HepG2 (cell line): ENCODE data around the gene WFDC12. TPM values are rescaled to one million over a fixed set of nuclear protein-coding genes. Genes with fewer than 3 reads are reported as not detected.

Experiments
- BRD4 ChIP-seq: sonication (generic); formaldehyde crosslinking; IDR thresholded peaks from 2 replicates; pipeline ENCODE4 v1.4.0; 2020; ENCODE audit warnings: missing genetic modification reagents
- DMAP1 ChIP-seq: IDR thresholded peaks from 2 replicates; pipeline ENCODE4 v1.6.1; 2016
- HDAC6 ChIP-seq: fragments of 200-600 bp; sonication (generic); IDR thresholded peaks from 2 replicates; pipeline ENCODE4 v1.7.0; 2017; ENCODE audit warnings: mild to moderate bottlenecking, antibody characterized with exemption, low read length, low read depth
- HNF4G ChIP-seq, 2 experiments: sonication (generic) in 1 of 2; formaldehyde crosslinking in 1 of 2; IDR thresholded peaks; 2 replicates each; pipeline versions ENCODE4 v1.4.0 to v1.6.1; 2011 to 2020; ENCODE audit warnings: borderline replicate concordance in 2 of 2, low read depth in 2 of 2, mild to moderate bottlenecking in 2 of 2, low read length in 1 of 2, missing genetic modification reagents in 1 of 2, moderate library complexity in 1 of 2
- JUNB ChIP-seq: sonication (generic); formaldehyde crosslinking; IDR thresholded peaks from 2 replicates; pipeline ENCODE4 v1.8.0; 2022; ENCODE audit warnings: missing genetic modification reagents, mild to moderate bottlenecking, borderline replicate concordance
- KDM4B ChIP-seq: sonication (generic); formaldehyde crosslinking; IDR thresholded peaks from 2 replicates; pipeline ENCODE4 v1.4.0; 2020; ENCODE audit warnings: missing genetic modification reagents
- MTA1 ChIP-seq: sonication (generic); formaldehyde crosslinking; IDR thresholded peaks from 2 replicates; pipeline ENCODE4 v1.4.0; 2020; ENCODE audit warnings: missing genetic modification reagents, mild to moderate bottlenecking, borderline replicate concordance
- MYNN ChIP-seq: sonication (generic); formaldehyde crosslinking; IDR thresholded peaks from 2 replicates; pipeline ENCODE4 v1.4.0; 2020; ENCODE audit warnings: mild to moderate bottlenecking, low read depth, missing genetic modification reagents
- NONO ChIP-seq, 2 experiments: fragments of 450-650 bp in 1 of 2; sonication (generic) in 1 of 2; formaldehyde crosslinking in 1 of 2; IDR thresholded peaks in 1 of 2; conservative IDR thresholded peaks in 1 of 2; 2 replicates each; pipeline versions ENCODE4 v1.6.1 to v1.8.0; 2017 to 2022; ENCODE audit warnings: mild to moderate bottlenecking in 1 of 2, missing genetic modification reagents in 1 of 2, moderate library complexity in 1 of 2
- ZBTB21 ChIP-seq: sonication (generic); formaldehyde crosslinking; IDR thresholded peaks from 2 replicates; pipeline ENCODE4 v1.4.0; 2020; ENCODE audit warnings: missing genetic modification reagents
- ZFP41 ChIP-seq: sonication (generic); formaldehyde crosslinking; IDR thresholded peaks from 2 replicates; pipeline ENCODE4 v1.4.0; 2020; ENCODE audit warnings: mild to moderate bottlenecking, missing genetic modification reagents, borderline replicate concordance
- ZNF180 ChIP-seq: sonication (generic); formaldehyde crosslinking; IDR thresholded peaks from 2 replicates; pipeline ENCODE4 v1.4.0; 2020; ENCODE audit warnings: low read depth, missing genetic modification reagents, borderline replicate concordance
- ZNF282 ChIP-seq: fragments of 450-650 bp; IDR thresholded peaks from 2 replicates; pipeline ENCODE4 v1.6.1; 2018; ENCODE audit not compliant: partially characterized antibody
- ZNF296 ChIP-seq: sonication (generic); formaldehyde crosslinking; conservative IDR thresholded peaks from 2 replicates; pipeline ENCODE4 v1.5.0; 2020; ENCODE audit warnings: mild to moderate bottlenecking, missing genetic modification reagents
- ZNF3 ChIP-seq: IDR thresholded peaks from 2 replicates; pipeline ENCODE4 v1.7.0; 2017; ENCODE audit warnings: inconsistent platforms
- ZNF329 ChIP-seq: sonication (generic); formaldehyde crosslinking; IDR thresholded peaks from 2 replicates; pipeline ENCODE4 v1.9.0; 2021; ENCODE audit warnings: low read depth, mild to moderate bottlenecking, missing genetic modification reagents
- ZZZ3 ChIP-seq: sonication (generic); formaldehyde crosslinking; IDR thresholded peaks from 2 replicates; pipeline ENCODE4 v1.4.0; 2020; ENCODE audit warnings: missing genetic modification reagents, mild to moderate bottlenecking, borderline replicate concordance
- polyA plus RNA-seq, 8 experiments: library from polyadenylated mRNA; depleted of rRNA in 3 of 8; stranded (reverse) in 7 of 8; unstranded in 1 of 8; fragments of >200 nt; fragmentation: Illumina TruSeq in 4 of 8; extraction: Trizol in 4 of 8; gene quantifications; 2 replicates each; pipeline versions ENCODE4 v1.2.1 to v1.2.3, GENCODE V29; 2011 to 2016; ENCODE audit warnings: low read depth in 4 of 8, missing spikeins in 1 of 8, mixed read lengths in 1 of 8; ENCODE audit not compliant: insufficient read depth in 1 of 8
- total RNA-seq, 5 experiments: library from RNA; depleted of rRNA; stranded (reverse); fragments of >200 nt; fragmentation: Illumina TruSeq; extraction: Trizol; gene quantifications; 2 replicates each; pipeline ENCODE4 v1.2.3, GENCODE V29; 2016; ENCODE audit warnings: low read depth in 1 of 5
- TF ChIP-seq, protein P1 (sequence below): sonication (generic); formaldehyde crosslinking; IDR thresholded peaks from 2 replicates; pipeline ENCODE4 v1.5.1; 2020; ENCODE audit warnings: mild to moderate bottlenecking, missing genetic modification reagents
- TF ChIP-seq, protein P2 (sequence below): sonication (generic); formaldehyde crosslinking; IDR thresholded peaks from 2 replicates; pipeline ENCODE4 v1.5.0; 2020; ENCODE audit warnings: mild to moderate bottlenecking, missing genetic modification reagents
- TF ChIP-seq, protein P3 (sequence below): sonication (generic); IDR thresholded peaks from 2 replicates; pipeline ENCODE4 v1.6.1; 2016; ENCODE audit warnings: low read depth, borderline replicate concordance
- TF ChIP-seq, protein P4 (sequence below): IDR thresholded peaks from 2 replicates; pipeline ENCODE4 v1.6.1; 2016
- TF ChIP-seq, protein P5 (sequence below): sonication (generic); formaldehyde crosslinking; IDR thresholded peaks from 2 replicates; pipeline ENCODE4 v1.4.0; 2020; ENCODE audit warnings: missing genetic modification reagents, mild to moderate bottlenecking, borderline replicate concordance

WFDC12 gene
- total and polyA plus RNA-seq, 2 of the 13 experiments (the other 11 are each of a cell fraction or from before 2014, with no cell fraction given) = not detected

DNA sequence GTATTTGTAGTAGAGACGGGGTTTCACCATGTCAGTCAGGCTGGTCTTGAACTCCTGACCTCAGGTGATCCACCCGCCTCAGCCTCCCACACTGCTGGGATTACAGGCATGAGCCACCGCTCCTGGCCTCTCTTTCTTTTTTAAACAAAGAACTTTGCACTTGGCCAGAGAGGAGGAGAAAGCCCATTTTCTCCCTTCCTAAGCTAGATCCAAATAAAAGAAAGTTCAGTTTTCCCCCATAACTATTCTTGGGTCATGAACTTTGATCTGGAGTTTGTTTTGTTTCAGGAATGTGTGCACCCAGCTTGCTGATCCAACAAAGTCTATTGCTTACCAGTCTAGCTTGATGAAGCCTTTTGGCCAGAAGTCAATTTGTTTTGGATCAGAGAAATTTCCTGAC is 46.7 kb downstream of the WFDC12 start (continued):
- TF ChIP-seq, protein P1, sequence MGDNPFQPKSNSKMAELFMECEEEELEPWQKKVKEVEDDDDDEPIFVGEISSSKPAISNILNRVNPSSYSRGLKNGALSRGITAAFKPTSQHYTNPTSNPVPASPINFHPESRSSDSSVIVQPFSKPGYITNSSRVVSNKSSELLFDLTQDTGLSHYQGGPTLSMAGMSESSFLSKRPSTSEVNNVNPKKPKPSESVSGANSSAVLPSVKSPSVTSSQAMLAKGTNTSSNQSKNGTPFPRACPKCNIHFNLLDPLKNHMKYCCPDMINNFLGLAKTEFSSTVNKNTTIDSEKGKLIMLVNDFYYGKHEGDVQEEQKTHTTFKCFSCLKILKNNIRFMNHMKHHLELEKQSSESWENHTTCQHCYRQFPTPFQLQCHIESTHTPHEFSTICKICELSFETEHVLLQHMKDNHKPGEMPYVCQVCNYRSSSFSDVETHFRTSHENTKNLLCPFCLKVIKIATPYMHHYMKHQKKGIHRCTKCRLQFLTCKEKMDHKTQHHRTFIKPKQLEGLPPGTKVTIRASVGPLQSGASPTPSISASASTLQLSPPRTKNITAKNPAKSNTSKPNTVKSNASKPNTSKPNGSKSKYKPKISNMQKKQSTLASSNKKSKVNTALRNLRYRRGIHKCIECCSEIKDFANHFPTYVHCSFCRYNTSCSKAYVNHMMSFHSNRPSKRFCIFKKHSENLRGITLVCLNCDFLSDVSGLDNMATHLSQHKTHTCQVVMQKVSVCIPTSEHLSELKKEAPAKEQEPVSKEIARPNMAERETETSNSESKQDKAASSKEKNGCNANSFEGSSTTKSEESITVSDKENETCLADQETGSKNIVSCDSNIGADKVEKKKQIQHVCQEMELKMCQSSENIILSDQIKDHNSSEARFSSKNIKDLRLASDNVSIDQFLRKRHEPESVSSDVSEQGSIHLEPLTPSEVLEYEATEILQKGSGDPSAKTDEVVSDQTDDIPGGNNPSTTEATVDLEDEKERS (CRISPR knock-in tag) = 0 out of 2 replicates have a peak, but pooled peaks have one; percentile 22
- TF ChIP-seq ZBTB21 (CRISPR knock-in tag) (no peak), ZNF282 (no peak), ZNF329 (no peak), HNF4G (IDR thresholded peaks at IDR 0.05; ENCODE audit: borderline replicate concordance, low read depth, low read length) (peak; percentile 72), HNF4G (CRISPR knock-in tag; IDR thresholded peaks at IDR 0.05; ENCODE audit: borderline replicate concordance, low read depth) (peak; percentile 41; the same call in 1 of the 2 replicates), DMAP1 (CRISPR knock-in tag) (peak; percentile 46; the same call in 1 of the 2 replicates), ZFP41 (no peak), JUNB (no peak), BRD4 (CRISPR knock-in tag) (no peak), MTA1 (CRISPR knock-in tag) (peak; percentile 73; the same call in 1 of the 2 replicates), NONO (IDR thresholded peaks at IDR 0.05) (no peak), NONO (CRISPR knock-in tag; conservative IDR thresholded peaks at IDR 0.05) (no peak), MYNN (CRISPR knock-in tag) (no peak), KDM4B (CRISPR knock-in tag) (no peak), ZZZ3 (CRISPR knock-in tag) (no peak), ZNF3 (CRISPR knock-in tag) (no peak), ZNF180 (CRISPR knock-in tag) (no peak), HDAC6 (no peak), ZNF296 (no peak)
- TF ChIP-seq, protein P2, sequence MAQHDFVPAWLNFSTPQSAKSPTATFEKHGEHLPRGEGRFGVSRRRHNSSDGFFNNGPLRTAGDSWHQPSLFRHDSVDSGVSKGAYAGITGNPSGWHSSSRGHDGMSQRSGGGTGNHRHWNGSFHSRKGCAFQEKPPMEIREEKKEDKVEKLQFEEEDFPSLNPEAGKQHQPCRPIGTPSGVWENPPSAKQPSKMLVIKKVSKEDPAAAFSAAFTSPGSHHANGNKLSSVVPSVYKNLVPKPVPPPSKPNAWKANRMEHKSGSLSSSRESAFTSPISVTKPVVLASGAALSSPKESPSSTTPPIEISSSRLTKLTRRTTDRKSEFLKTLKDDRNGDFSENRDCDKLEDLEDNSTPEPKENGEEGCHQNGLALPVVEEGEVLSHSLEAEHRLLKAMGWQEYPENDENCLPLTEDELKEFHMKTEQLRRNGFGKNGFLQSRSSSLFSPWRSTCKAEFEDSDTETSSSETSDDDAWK (CRISPR knock-in tag) = no peak
- TF ChIP-seq, protein P3, sequence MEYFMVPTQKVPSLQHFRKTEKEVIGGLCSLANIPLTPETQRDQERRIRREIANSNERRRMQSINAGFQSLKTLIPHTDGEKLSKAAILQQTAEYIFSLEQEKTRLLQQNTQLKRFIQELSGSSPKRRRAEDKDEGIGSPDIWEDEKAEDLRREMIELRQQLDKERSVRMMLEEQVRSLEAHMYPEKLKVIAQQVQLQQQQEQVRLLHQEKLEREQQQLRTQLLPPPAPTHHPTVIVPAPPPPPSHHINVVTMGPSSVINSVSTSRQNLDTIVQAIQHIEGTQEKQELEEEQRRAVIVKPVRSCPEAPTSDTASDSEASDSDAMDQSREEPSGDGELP = no peak
- TF ChIP-seq, protein P4, sequence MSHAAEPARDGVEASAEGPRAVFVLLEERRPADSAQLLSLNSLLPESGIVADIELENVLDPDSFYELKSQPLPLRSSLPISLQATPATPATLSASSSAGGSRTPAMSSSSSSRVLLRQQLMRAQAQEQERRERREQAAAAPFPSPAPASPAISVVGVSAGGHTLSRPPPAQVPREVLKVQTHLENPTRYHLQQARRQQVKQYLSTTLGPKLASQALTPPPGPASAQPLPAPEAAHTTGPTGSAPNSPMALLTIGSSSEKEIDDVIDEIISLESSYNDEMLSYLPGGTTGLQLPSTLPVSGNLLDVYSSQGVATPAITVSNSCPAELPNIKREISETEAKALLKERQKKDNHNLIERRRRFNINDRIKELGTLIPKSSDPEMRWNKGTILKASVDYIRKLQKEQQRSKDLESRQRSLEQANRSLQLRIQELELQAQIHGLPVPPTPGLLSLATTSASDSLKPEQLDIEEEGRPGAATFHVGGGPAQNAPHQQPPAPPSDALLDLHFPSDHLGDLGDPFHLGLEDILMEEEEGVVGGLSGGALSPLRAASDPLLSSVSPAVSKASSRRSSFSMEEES (CRISPR knock-in tag) = peak; percentile 14; the same call in 1 of the 2 replicates
- TF ChIP-seq, protein P5, sequence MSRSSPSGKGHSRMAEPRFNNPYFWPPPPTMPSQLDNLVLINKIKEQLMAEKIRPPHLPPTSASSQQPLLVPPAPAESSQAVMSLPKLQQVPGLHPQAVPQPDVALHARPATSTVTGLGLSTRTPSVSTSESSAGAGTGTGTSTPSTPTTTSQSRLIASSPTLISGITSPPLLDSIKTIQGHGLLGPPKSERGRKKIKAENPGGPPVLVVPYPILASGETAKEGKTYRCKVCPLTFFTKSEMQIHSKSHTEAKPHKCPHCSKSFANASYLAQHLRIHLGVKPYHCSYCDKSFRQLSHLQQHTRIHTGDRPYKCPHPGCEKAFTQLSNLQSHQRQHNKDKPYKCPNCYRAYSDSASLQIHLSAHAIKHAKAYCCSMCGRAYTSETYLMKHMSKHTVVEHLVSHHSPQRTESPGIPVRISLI (CRISPR knock-in tag) = peak; percentile 35; the same call in 1 of the 2 replicates
